Ectodermal cell (in vitro differentiated cells): ENCODE data around the gene DDX10. TPM values are rescaled to one million over a fixed set of nuclear protein-coding genes. Genes with fewer than 3 reads are reported as not detected.

Experiments used
- H3K27ac ChIP-seq: 2 replicates; pipeline ENCODE4 v1.7.0; 2013; ENCODE audit warnings: mild to moderate bottlenecking, low read depth, low read length; ENCODE audit not compliant: insufficient read depth, poor library complexity, severe bottlenecking
- H3K27me3 ChIP-seq: 2 replicates; pipeline ENCODE4 v1.7.0; 2013; ENCODE audit warnings: mild to moderate bottlenecking, low read length; ENCODE audit not compliant: insufficient read depth, control insufficient read depth, poor library complexity, severe bottlenecking
- H3K36me3 ChIP-seq: one replicate; pipeline ENCODE4 v1.7.0; 2013; ENCODE audit warnings: low read length; ENCODE audit not compliant: control insufficient read depth, insufficient read depth
- H3K4me1 ChIP-seq: one replicate; pipeline ENCODE4 v1.7.0; 2013; ENCODE audit warnings: low read length; ENCODE audit not compliant: control insufficient read depth, insufficient read depth
- H3K4me3 ChIP-seq: 2 replicates; pipeline ENCODE4 v1.7.0; 2013; ENCODE audit warnings: low read depth, low read length, control low read depth; ENCODE audit not compliant: insufficient read depth
- H3K9me3 ChIP-seq: 2 replicates; pipeline ENCODE4 v1.7.0; 2013; ENCODE audit warnings: mild to moderate bottlenecking, low read length, moderate library complexity; ENCODE audit not compliant: control insufficient read depth
- WGBS, 2 experiments: methylation state at CpG; one replicate each; pipeline ENCODE4 v1.1.7; 2013; ENCODE audit warnings: missing lambda C conversion rate in 2 of 2; 5-methylcytosine and 5-hydroxymethylcytosine counted together
- polyA plus RNA-seq, 4 experiments: library from polyadenylated mRNA; stranded (reverse); fragments of 50-300 nt; gene quantifications; one replicate each; pipeline ENCODE4 v1.2.3, GENCODE V29; 2013

DDX10 gene
- 35.8 TPM for polyA plus RNA-seq (2013, experiment 1 of 4)
- 32.2 TPM for polyA plus RNA-seq (2013, experiment 2 of 4)
- 31.4 TPM for polyA plus RNA-seq (2013, experiment 3 of 4)
- polyA plus RNA-seq (2013, experiment 4 of 4): 31.1 TPM

GRCh38 chr11:108664730-108665525 lies at the start of gene DDX10:
Gene DDX10, plus strand, starts transcription at chr11:108665069. Its CDS starts 85 bp downstream, at chr11:108665154.
- no peaks in the 10 kb centered on the region for H3K27me3 ChIP-seq
- H3K27ac ChIP-seq: no peak within 1 kb of the TSS
- peak within 1 kb of the TSS; percentile 77 for H3K4me3 ChIP-seq
- no peaks in the 10 kb centered on the region for H3K36me3 ChIP-seq
- WGBS, 2 experiments: 1% methylated on average over 60 to 61 of the region's 61 CpGs
- peaks cover 8% of the 10 kb centered on the region for H3K4me1 ChIP-seq
- no peaks in the 10 kb centered on the region for H3K9me3 ChIP-seq

GRCh38 chr11:108616549-108616948 lies 48.3 kb upstream of the DDX10 start:
- H3K36me3 ChIP-seq: no peaks in the 10 kb centered on the region
- no peaks in the 10 kb centered on the region for H3K27me3 ChIP-seq
- H3K4me3 ChIP-seq: no peak overlapping the region
- no peaks in the 10 kb centered on the region for H3K4me1 ChIP-seq
- H3K27ac ChIP-seq: no peak overlapping the region
- 97 to 98% methylated on average over 3 of the region's 3 CpGs for WGBS, 2 experiments
- H3K9me3 ChIP-seq: no peaks in the 10 kb centered on the region

- H3K4me3 ChIP-seq: no peak overlapping the region
- H3K27me3 ChIP-seq: no peaks in the 10 kb centered on the region
- no peaks in the 10 kb centered on the region for H3K4me1 ChIP-seq
- no peaks in the 10 kb centered on the region for H3K36me3 ChIP-seq
- no peak overlapping the region for H3K27ac ChIP-seq
- 93 to 96% methylated on average over 4 of the region's 4 CpGs for WGBS, 2 experiments
- H3K9me3 ChIP-seq: no peaks in the 10 kb centered on the region
Observed at GRCh38 chr11:108617055-108617454, 47.8 kb upstream of the DDX10 start.

GRCh38 chr11:108618529-108618928 lies 46.3 kb upstream of the DDX10 start:
- Histone ChIP-seq H3K27me3 (no peaks in the 10 kb centered on the region), H3K4me1 (no peaks in the 10 kb centered on the region), H3K27ac (no peak overlapping the region), H3K9me3 (no peaks in the 10 kb centered on the region), H3K36me3 (no peaks in the 10 kb centered on the region), H3K4me3 (no peak overlapping the region)
- 83 to 100% methylated on average over 1 of the region's 1 CpG for WGBS, 2 experiments

- H3K27me3 ChIP-seq: no peaks in the 10 kb centered on the region
- no peaks in the 10 kb centered on the region for H3K4me1 ChIP-seq
- H3K36me3 ChIP-seq: no peaks in the 10 kb centered on the region
- WGBS, 2 experiments: 91 to 100% methylated on average over 1 of the region's 2 CpGs
- no peak overlapping the region for H3K27ac ChIP-seq
- H3K4me3 ChIP-seq: no peak overlapping the region
- no peaks in the 10 kb centered on the region for H3K9me3 ChIP-seq
Observed at GRCh38 chr11:108620958-108621772, 43.7 kb upstream of the DDX10 start.

- Histone ChIP-seq H3K9me3 (no peaks in the 10 kb centered on the region), H3K27me3 (no peaks in the 10 kb centered on the region), H3K4me3 (no peak overlapping the region), H3K27ac (no peak overlapping the region), H3K4me1 (no peaks in the 10 kb centered on the region), H3K36me3 (no peaks in the 10 kb centered on the region)
- 94 to 100% methylated on average over 1 of the region's 2 CpGs for WGBS, 2 experiments
Observed at GRCh38 chr11:108622341-108622740, 42.5 kb upstream of the DDX10 start.

GRCh38 chr11:108624196-108624925 lies 40.5 kb upstream of the DDX10 start:
- Histone ChIP-seq H3K4me1 (no peaks in the 10 kb centered on the region), H3K9me3 (no peaks in the 10 kb centered on the region), H3K27me3 (no peaks in the 10 kb centered on the region), H3K4me3 (no peak overlapping the region), H3K27ac (no peak overlapping the region), H3K36me3 (no peaks in the 10 kb centered on the region)
- WGBS, 2 experiments: 94 to 95% methylated on average over 5 of the region's 5 CpGs

- Histone ChIP-seq H3K4me3 (no peak overlapping the region), H3K4me1 (peaks cover 6% of the 10 kb centered on the region), H3K36me3 (no peaks in the 10 kb centered on the region), H3K27ac (no peak overlapping the region), H3K27me3 (no peaks in the 10 kb centered on the region), H3K9me3 (no peaks in the 10 kb centered on the region)
- WGBS, 2 experiments: 94 to 95% methylated on average over 10 of the region's 10 CpGs
Observed at GRCh38 chr11:108628326-108628725, 36.5 kb upstream of the DDX10 start.

GRCh38 chr11:108628812-108629211 lies 36.1 kb upstream of the DDX10 start:
- Histone ChIP-seq H3K27me3 (no peaks in the 10 kb centered on the region), H3K9me3 (no peaks in the 10 kb centered on the region), H3K4me1 (peaks cover 6% of the 10 kb centered on the region), H3K36me3 (no peaks in the 10 kb centered on the region), H3K4me3 (no peak overlapping the region), H3K27ac (no peak overlapping the region)
- 92 to 100% methylated on average over 2 of the region's 2 CpGs for WGBS, 2 experiments
